Measurements from ENCODE around the gene TCEAL3.

- TF ChIP-seq CTCF (IDR thresholded peaks at IDR 0.05) (no peak), POLR2A (IDR thresholded peaks at IDR 0.05) (no peak)
Observed at GRCh38 chrX:103616676-103617186, 9.0 kb downstream of the TCEAL3 start.
